NCI-H2029 (cell line): ENCODE results near the gene ADAMTSL3.

Source experiments
- DNase-seq: peaks from one replicate; lab custom pipeline; 2025; lab: John Stamatoyannopoulos, UW

Gene ADAMTSL3

GRCh38 chr15:83656943-83657528, 3.1 kb downstream of the ADAMTSL3 start:
- DNase-seq, result no peak

GRCh38 chr15:83657549-83657948, 3.6 kb downstream of the ADAMTSL3 start:
- no peak for DNase-seq

- DNase-seq, result peak; percentile 3
Measured at GRCh38 chr15:83658430-83659416, 4.8 kb downstream of the ADAMTSL3 start.

GRCh38 chr15:83659417-83659812, 5.5 kb downstream of the ADAMTSL3 start:
- DNase-seq, result no peak

GRCh38 chr15:83665480-83665879, 11.6 kb downstream of the ADAMTSL3 start:
- no peak for DNase-seq

GRCh38 chr15:83670672-83671229, 16.8 kb downstream of the ADAMTSL3 start:
- no peak for DNase-seq

- no peak for DNase-seq
Measured at GRCh38 chr15:83671603-83672002, 17.7 kb downstream of the ADAMTSL3 start.

GRCh38 chr15:83673385-83673784, 19.5 kb downstream of the ADAMTSL3 start:
- no peak for DNase-seq

- no peak for DNase-seq
Measured at GRCh38 chr15:83682476-83683088, 28.7 kb downstream of the ADAMTSL3 start.

GRCh38 chr15:83685916-83686332, 32.0 kb downstream of the ADAMTSL3 start:
- DNase-seq, result no peak

GRCh38 chr15:83688201-83688600, 34.3 kb downstream of the ADAMTSL3 start:
- no peak for DNase-seq

GRCh38 chr15:83690676-83691075, 36.8 kb downstream of the ADAMTSL3 start:
- DNase-seq, result no peak

- DNase-seq, result no peak
Measured at GRCh38 chr15:83692746-83693581, 39.0 kb downstream of the ADAMTSL3 start.

- DNase-seq, result no peak
Measured at GRCh38 chr15:83694015-83694414, 40.1 kb downstream of the ADAMTSL3 start.

GRCh38 chr15:83694536-83694935, 40.6 kb downstream of the ADAMTSL3 start:
- no peak for DNase-seq

- no peak for DNase-seq
Measured at GRCh38 chr15:83695246-83695645, 41.3 kb downstream of the ADAMTSL3 start.

- no peak for DNase-seq
Measured at GRCh38 chr15:83695901-83696425, 42.0 kb downstream of the ADAMTSL3 start.

GRCh38 chr15:83697716-83698115, 43.8 kb downstream of the ADAMTSL3 start:
- no peak for DNase-seq

- DNase-seq, result no peak
Measured at GRCh38 chr15:83698294-83698693, 44.4 kb downstream of the ADAMTSL3 start.

GRCh38 chr15:83699028-83699427, 45.1 kb downstream of the ADAMTSL3 start:
- no peak for DNase-seq

- DNase-seq, result no peak
Measured at GRCh38 chr15:83700082-83700481, 46.2 kb downstream of the ADAMTSL3 start.
